ENCODE results near the gene ZDHHC12. TPM values are rescaled to one million over a fixed set of nuclear protein-coding genes. Genes with fewer than 3 reads are reported as not detected.

ZDHHC12 gene
- total RNA-seq, 1 donor from 2014 or later, result 52.1 TPM

- DNase-seq (ENCODE audit: extremely low read depth, low read depth, low spot score), result no peak
Observed at GRCh38 chr9:128731093-128731492, 7.2 kb upstream of the ZDHHC12 start.

- DNase-seq (ENCODE audit: extremely low read depth, low read depth, low spot score), result no peak
Observed at GRCh38 chr9:128729766-128730517, 6.0 kb upstream of the ZDHHC12 start.

- DNase-seq (ENCODE audit: extremely low read depth, low read depth, low spot score), result no peak
Observed at GRCh38 chr9:128729302-128729701, 5.4 kb upstream of the ZDHHC12 start.

- no peak for DNase-seq (ENCODE audit: extremely low read depth, low read depth, low spot score)
Observed at GRCh38 chr9:128728298-128728697, 4.4 kb upstream of the ZDHHC12 start.

GRCh38 chr9:128727640-128728248 is 3.8 kb upstream of the ZDHHC12 start:
- no peak for DNase-seq (ENCODE audit: extremely low read depth, low read depth, low spot score)

- peak; percentile 31 for DNase-seq (ENCODE audit: extremely low read depth, low read depth, low spot score)
Observed at GRCh38 chr9:128724744-128725211, 851 bp upstream of the ZDHHC12 start.

GRCh38 chr9:128723352-128723865 is 518 bp downstream of the ZDHHC12 start:
- no peak for DNase-seq (ENCODE audit: extremely low read depth, low read depth, low spot score)

- no peak for DNase-seq (ENCODE audit: extremely low read depth, low read depth, low spot score)
Observed at GRCh38 chr9:128722380-128723351, 1.3 kb downstream of the ZDHHC12 start.

- no peak for DNase-seq (ENCODE audit: extremely low read depth, low read depth, low spot score)
Observed at GRCh38 chr9:128721487-128722010, 2.4 kb downstream of the ZDHHC12 start.

GRCh38 chr9:128720841-128721486 is 3.0 kb downstream of the ZDHHC12 start:
- no peak for DNase-seq (ENCODE audit: extremely low read depth, low read depth, low spot score)

- no peak for DNase-seq (ENCODE audit: extremely low read depth, low read depth, low spot score)
Observed at GRCh38 chr9:128719919-128720605, 3.9 kb downstream of the ZDHHC12 start.

- no peak for DNase-seq (ENCODE audit: extremely low read depth, low read depth, low spot score)
Observed at GRCh38 chr9:128718475-128718874, 5.5 kb downstream of the ZDHHC12 start.

- DNase-seq (ENCODE audit: extremely low read depth, low read depth, low spot score), result no peak
Observed at GRCh38 chr9:128718047-128718446, 5.9 kb downstream of the ZDHHC12 start.

- no peak for DNase-seq (ENCODE audit: extremely low read depth, low read depth, low spot score)
Observed at GRCh38 chr9:128716581-128717254, 7.2 kb downstream of the ZDHHC12 start.

- DNase-seq (ENCODE audit: extremely low read depth, low read depth, low spot score), result no peak
Observed at GRCh38 chr9:128715436-128715750, 8.5 kb downstream of the ZDHHC12 start.

GRCh38 chr9:128714586-128715435 is 9.1 kb downstream of the ZDHHC12 start:
- DNase-seq (ENCODE audit: extremely low read depth, low read depth, low spot score), result no peak

GRCh38 chr9:128713941-128714573 is 9.9 kb downstream of the ZDHHC12 start:
- no peak for DNase-seq (ENCODE audit: extremely low read depth, low read depth, low spot score)

- no peak for DNase-seq (ENCODE audit: extremely low read depth, low read depth, low spot score)
Observed at GRCh38 chr9:128713411-128713780, 10.5 kb downstream of the ZDHHC12 start.

Data from glomerular endothelial cell (primary cell).